A673 (cell line): ENCODE results near the gene TRIM32. TPM values are rescaled to one million over a fixed set of nuclear protein-coding genes. Genes with fewer than 3 reads are reported as not detected.

ENCODE experiments used
- BruUV-seq: library from RNA; stranded (reverse); fragments of 400-500 nt; replicated peaks from 2 replicates; lab custom pipeline; 2021; lab: Mats Ljungman, UMichigan
- CTCF ChIA-PET: fragments of 300-600 bp; sonication (Branson Sonifier 250); formaldehyde crosslinking; loops from one replicate; lab custom pipeline; 2022; ENCODE audit warnings: antibody characterized with exemption; lab: Charles Lee
- POLR2A ChIA-PET: fragments of 300-600 bp; sonication (Branson Sonifier 250); formaldehyde crosslinking; loops from one replicate; lab custom pipeline; 2022; ENCODE audit warnings: antibody characterized with exemption; ENCODE audit not compliant: low non-redundant PET; lab: Charles Lee
- DNase-seq: peaks from one replicate; pipeline ENCODE4 v3.0.0-alpha.2; 2015; ENCODE audit warnings: low spot score
- H3K27ac ChIP-seq: fragments of 200-600 bp; sonication (generic); 2 replicates; pipeline ENCODE4 v1.5.1; 2016; ENCODE audit warnings: mixed run types, low read depth, mild to moderate bottlenecking, mixed read lengths, antibody characterized with exemption, low read length; ENCODE audit not compliant: poor library complexity, severe bottlenecking
- H3K27me3 ChIP-seq: fragments of 200-600 bp; sonication (generic); replicated peaks from 2 replicates; pipeline ENCODE4 v1.6.1; 2017; ENCODE audit warnings: mixed run types, low read depth, mild to moderate bottlenecking, mixed read lengths, antibody characterized with exemption, low read length; ENCODE audit not compliant: insufficient read depth, poor library complexity
- H3K36me3 ChIP-seq: fragments of 200-600 bp; sonication (generic); 2 replicates; pipeline ENCODE4 v1.6.1; 2016; ENCODE audit warnings: mixed run types, mild to moderate bottlenecking, mixed read lengths, antibody characterized with exemption, low read length; ENCODE audit not compliant: insufficient read depth, poor library complexity, severe bottlenecking
- H3K4me1 ChIP-seq: fragments of 200-600 bp; sonication (generic); 2 replicates; pipeline ENCODE4 v1.6.1; 2017; ENCODE audit warnings: mixed run types, mild to moderate bottlenecking, mixed read lengths, antibody characterized with exemption, low read length; ENCODE audit not compliant: insufficient read depth, poor library complexity, severe bottlenecking
- H3K4me3 ChIP-seq: fragments of 200-600 bp; sonication (generic); 2 replicates; pipeline ENCODE4 v1.5.1; 2016; ENCODE audit warnings: low read depth, mixed run types, mild to moderate bottlenecking, mixed read lengths, low read length; ENCODE audit not compliant: poor library complexity, severe bottlenecking
- H3K9me3 ChIP-seq: fragments of 200-600 bp; sonication (generic); 2 replicates; pipeline ENCODE4 v1.6.1; 2016; ENCODE audit warnings: mixed run types, low read depth, mild to moderate bottlenecking, mixed read lengths, antibody characterized with exemption, low read length; ENCODE audit not compliant: poor library complexity, severe bottlenecking
- EZH2 ChIP-seq: fragments of 200-600 bp; sonication (generic); IDR thresholded peaks from 2 replicates; pipeline ENCODE4 v1.6.1; 2017; ENCODE audit warnings: borderline replicate concordance, low read depth, mild to moderate bottlenecking, mixed read lengths, antibody characterized with exemption, low read length; ENCODE audit not compliant: poor library complexity, severe bottlenecking
- intact Hi-C: fragments of 100-400 bp; cut with micrococcal nuclease; formaldehyde crosslinking; loops from one replicate; pipeline ENCODE4 v1.10.0; 2022; ENCODE audit not compliant: unreplicated experiment
- total RNA-seq: library from RNA; stranded (reverse); gene quantifications from 2 replicates; pipeline ENCODE4 v1.2.3, GENCODE V29; 2021
- TF ChIP-seq, protein P1 (sequence below): fragments of 300-800, 200-600 bp; sonication (generic); conservative IDR thresholded peaks from 2 replicates; pipeline ENCODE4 v1.5.1; 2017; ENCODE audit warnings: low read depth, mild to moderate bottlenecking, antibody characterized with exemption, low read length, moderate library complexity, mixed read lengths

TRIM32 gene
- total RNA-seq, 1 experiment from 2014 or later: 28.9 TPM

DNA sequence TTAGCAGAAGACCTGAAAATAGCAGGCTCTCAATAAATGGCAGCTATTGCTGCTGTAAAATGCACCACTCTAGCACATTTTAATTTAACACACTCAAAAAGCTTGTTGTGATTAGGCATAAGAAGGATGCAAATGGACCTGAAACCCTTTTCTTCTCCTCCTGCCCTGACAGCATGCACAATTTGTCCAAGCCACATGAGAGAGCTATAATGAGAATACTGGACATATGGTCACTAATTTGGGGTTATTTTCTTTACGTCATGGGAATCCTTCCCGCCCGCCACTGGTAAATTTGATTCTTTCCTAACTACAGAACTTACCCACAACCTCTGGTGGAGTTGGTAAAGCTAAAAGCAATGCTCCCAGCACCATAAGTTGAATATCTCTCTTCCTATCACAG, 62.1 kb downstream of the TRIM32 start:
- Histone ChIP-seq H3K9me3 (no peaks in the 10 kb centered on the region), H3K4me3 (no peak overlapping the region), H3K4me1 (no peaks in the 10 kb centered on the region), H3K27ac (no peak overlapping the region), H3K36me3 (no peaks in the 10 kb centered on the region), H3K27me3 (no peaks in the 10 kb centered on the region)
- TF ChIP-seq EZH2: no peak
- TF ChIP-seq, protein P1, sequence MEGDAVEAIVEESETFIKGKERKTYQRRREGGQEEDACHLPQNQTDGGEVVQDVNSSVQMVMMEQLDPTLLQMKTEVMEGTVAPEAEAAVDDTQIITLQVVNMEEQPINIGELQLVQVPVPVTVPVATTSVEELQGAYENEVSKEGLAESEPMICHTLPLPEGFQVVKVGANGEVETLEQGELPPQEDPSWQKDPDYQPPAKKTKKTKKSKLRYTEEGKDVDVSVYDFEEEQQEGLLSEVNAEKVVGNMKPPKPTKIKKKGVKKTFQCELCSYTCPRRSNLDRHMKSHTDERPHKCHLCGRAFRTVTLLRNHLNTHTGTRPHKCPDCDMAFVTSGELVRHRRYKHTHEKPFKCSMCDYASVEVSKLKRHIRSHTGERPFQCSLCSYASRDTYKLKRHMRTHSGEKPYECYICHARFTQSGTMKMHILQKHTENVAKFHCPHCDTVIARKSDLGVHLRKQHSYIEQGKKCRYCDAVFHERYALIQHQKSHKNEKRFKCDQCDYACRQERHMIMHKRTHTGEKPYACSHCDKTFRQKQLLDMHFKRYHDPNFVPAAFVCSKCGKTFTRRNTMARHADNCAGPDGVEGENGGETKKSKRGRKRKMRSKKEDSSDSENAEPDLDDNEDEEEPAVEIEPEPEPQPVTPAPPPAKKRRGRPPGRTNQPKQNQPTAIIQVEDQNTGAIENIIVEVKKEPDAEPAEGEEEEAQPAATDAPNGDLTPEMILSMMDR: no peak
- CTCF ChIA-PET: interaction anchor here (1.7 kb wide), 1 partner anchor 12 kb away, joined by 4 read pairs; no protein-coding TSS in a partner anchor
- POLR2A ChIA-PET: no interaction called here
- intact Hi-C loops: no loop called here
- no TSS peak for BruUV-seq
- no peak for DNase-seq

GRCh38 chr9:116749772-116750171, 62.7 kb downstream of the TRIM32 start:
- TF ChIP-seq EZH2: no peak
- TF ChIP-seq, protein P1: no peak
- ChIA-PET POLR2A (no interaction called here), CTCF (no interaction called here)
- no TSS peak for BruUV-seq
- Histone ChIP-seq H3K27me3 (no peaks in the 10 kb centered on the region), H3K27ac (no peak overlapping the region), H3K4me1 (no peaks in the 10 kb centered on the region), H3K4me3 (no peak overlapping the region), H3K9me3 (no peaks in the 10 kb centered on the region), H3K36me3 (no peaks in the 10 kb centered on the region)
- no peak for DNase-seq
- intact Hi-C loops: no loop called here

GRCh38 chr9:116750510-116750909, 63.4 kb downstream of the TRIM32 start:
- TF ChIP-seq, protein P1: no peak
- TF ChIP-seq EZH2: no peak
- POLR2A ChIA-PET: no interaction called here
- Histone ChIP-seq H3K9me3 (no peaks in the 10 kb centered on the region), H3K4me1 (no peaks in the 10 kb centered on the region), H3K27me3 (no peaks in the 10 kb centered on the region), H3K4me3 (no peak overlapping the region), H3K27ac (no peak overlapping the region), H3K36me3 (no peaks in the 10 kb centered on the region)
- intact Hi-C loops: no loop called here
- DNase-seq: no peak
- BruUV-seq: no TSS peak
- CTCF ChIA-PET: no interaction called here
